Measurements from ENCODE around the gene ARHGAP44. TPM values are rescaled to one million over a fixed set of nuclear protein-coding genes. Genes with fewer than 3 reads are reported as not detected.

ARHGAP44 gene
- total and polyA plus RNA-seq, 2 of the 4 experiments (the other 2 are of a cell fraction) = 0.54 to 1.0 TPM

DNA sequence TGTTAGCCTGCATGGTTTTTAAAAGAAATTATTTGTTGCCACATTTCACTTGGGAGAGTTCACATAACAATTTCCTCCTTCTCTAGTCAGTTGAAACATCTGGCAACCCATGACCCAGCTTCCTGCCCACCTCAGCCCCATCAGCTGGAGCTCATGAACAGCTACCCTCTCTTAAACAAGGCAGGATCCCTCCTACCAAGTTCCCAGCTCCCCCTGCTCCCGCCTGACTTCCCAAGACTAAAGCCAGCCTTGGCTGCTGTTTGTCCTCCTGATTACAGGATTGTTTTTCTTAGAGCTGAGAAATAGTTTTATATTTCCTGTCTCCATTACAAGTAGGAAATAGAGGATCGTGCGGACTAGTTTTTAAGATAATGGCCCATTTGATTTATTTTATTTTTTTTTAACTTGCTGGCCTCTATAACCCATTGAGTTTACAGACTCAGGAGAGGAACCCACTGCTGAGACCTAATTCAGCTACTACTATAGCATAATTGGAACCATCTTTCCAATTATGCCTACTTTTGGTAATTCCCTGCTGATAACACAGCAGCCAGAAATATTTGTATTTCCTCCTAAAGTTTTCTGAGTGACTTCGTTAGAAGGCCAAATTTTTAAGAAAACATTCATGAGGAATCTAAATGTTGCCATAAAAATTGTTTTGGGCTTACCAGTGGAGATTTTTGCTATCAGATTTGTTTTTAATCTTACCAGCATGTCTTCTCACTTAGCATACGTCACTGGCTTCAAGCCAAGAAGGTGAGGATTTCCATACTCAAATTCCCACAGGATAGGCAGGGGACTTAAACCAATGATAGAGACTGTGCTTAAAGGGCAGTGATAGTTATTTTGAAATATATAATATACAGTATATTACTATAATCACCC lies 138.5 kb downstream of the ARHGAP44 start:
- in situ Hi-C loops (cut with MboI; ENCODE audit: low sequenced_read_pairs) (no loop called here), dilution Hi-C loops (cut with HindIII; ENCODE audit: low sequenced_read_pairs, unreplicated experiment) (no loop called here), intact Hi-C loops (cut with micrococcal nuclease) (no loop called here)
- Histone ChIP-seq H2AK9ac (replicated peaks; ENCODE audit: low read depth, low read length, poor library complexity) (no peak overlapping the region), H2BK15ac (ENCODE audit: low read depth, low read length) (no peak overlapping the region), H3K27me3 (ENCODE audit: control insufficient read depth, insufficient read depth, low read length) (no peaks in the 10 kb centered on the region), H3K14ac (replicated peaks; ENCODE audit: low read depth, low read length) (no peak overlapping the region), H4K20me1 (ENCODE audit: insufficient read depth, low read length) (no peaks in the 10 kb centered on the region), H3K18ac (ENCODE audit: low read depth, low read length) (no peak overlapping the region; the same call in 1 of the 2 replicates), H3K4me2 (ENCODE audit: low read depth, low read length) (no peak overlapping the region), H2AK5ac (ENCODE audit: low read depth, low read length) (no peak overlapping the region), H4K5ac (ENCODE audit: low read depth, low read length) (no peak overlapping the region), H3K9me3 (ENCODE audit: control insufficient read depth, insufficient read depth, low read length) (no peaks in the 10 kb centered on the region), H3K4ac (ENCODE audit: low read depth, low read length) (no peak overlapping the region), H4K8ac (ENCODE audit: low read depth in 2 of 2, low read length in 2 of 2) (no peak overlapping the region), H2AFZ (replicated peaks; ENCODE audit: low read length, poor library complexity) (no peak overlapping the region), H3K23ac (ENCODE audit: low read depth, low read length) (no peak overlapping the region), H3K27ac (ENCODE audit: insufficient read depth, low read length) (no peak overlapping the region), H2BK20ac (ENCODE audit: low read depth, low read length) (no peak overlapping the region), H4K91ac (ENCODE audit: insufficient read depth, low read depth, low read length) (no peak overlapping the region), H3K36me3 (ENCODE audit: control insufficient read depth, insufficient read depth, low read length) (no peaks in the 10 kb centered on the region), H2BK120ac (ENCODE audit: low read depth, low read length) (no peak overlapping the region), H2BK5ac (ENCODE audit: low read depth, low read length, poor library complexity, severe bottlenecking) (no peak overlapping the region), H3K56ac (ENCODE audit: extremely low read depth, insufficient read depth, low read length) (no peak overlapping the region), H3K4me3 (ENCODE audit: insufficient read depth, low read depth, low read length) (no peak overlapping the region), H3K79me1 (ENCODE audit: low read depth in 1 of 2, low read length in 2 of 2) (no peaks in the 10 kb centered on the region), H3K9ac (ENCODE audit: low read depth, low read length) (no peak overlapping the region), H3K4me1 (ENCODE audit: control insufficient read depth, insufficient read depth, low read length) (peaks cover 3% of the 10 kb centered on the region; the same call in 1 of the 2 replicates), H3K9me1 (ENCODE audit: insufficient read depth, low read length) (no peaks in the 10 kb centered on the region)
- ChIA-PET POLR2A (ENCODE audit: unreplicated experiment) (no interaction called here), CTCF (no interaction called here)
- no peak for ATAC-seq (ENCODE audit: low read depth)
- DNase-seq = no peak
- no peak for TF ChIP-seq MXI1 (IDR thresholded peaks at IDR 0.05; ENCODE audit: borderline replicate concordance, low read depth, low read length)
- no peak for TF ChIP-seq POLR2A (IDR thresholded peaks at IDR 0.05; ENCODE audit: low read depth, low read length)
- no CpG with 5 or more reads among the region's 5 CpGs for WGBS, 2 experiments (ENCODE audit: extremely low coverage in 2 of 2, insufficient read length in 1 of 2)
- BruUV-seq (replicated peaks) = no TSS peak

All from IMR-90 (cell line).